Spinal cord (tissue), 10 donors: ENCODE results near the gene AP3S2. TPM values are rescaled to one million over a fixed set of nuclear protein-coding genes. Genes with fewer than 3 reads are reported as not detected.
"Not testable (repeated sequence)": the region's sequence is repeated elsewhere in the genome, so short reads cannot be mapped to it uniquely, and the experiment has no call there.

Source experiments
- DNase-seq, 6 donors: peaks; one replicate each; pipeline versions ENCODE4 v3.0.0 to v3.0.0-alpha.2; 2013 to 2015; ENCODE audit warnings: low spot score in 6 of 6, low read depth in 4 of 6
- H3K27ac ChIP-seq: one replicate; pipeline ENCODE4 v1.5.1; 2013; ENCODE audit warnings: low read depth, low read length, control low read depth
- H3K27me3 ChIP-seq: one replicate; pipeline ENCODE4 v1.6.1; 2013; ENCODE audit warnings: low read length; ENCODE audit not compliant: control insufficient read depth, insufficient read depth
- H3K36me3 ChIP-seq: one replicate; pipeline ENCODE4 v1.6.1; 2013; ENCODE audit warnings: low read length; ENCODE audit not compliant: control insufficient read depth, insufficient read depth
- H3K4me1 ChIP-seq: one replicate; pipeline ENCODE4 v1.6.1; 2013; ENCODE audit warnings: low read length; ENCODE audit not compliant: control insufficient read depth, insufficient read depth
- H3K4me3 ChIP-seq: one replicate; pipeline ENCODE4 v1.5.1; 2013; ENCODE audit warnings: low read depth, low read length, control low read depth
- H3K9me3 ChIP-seq: one replicate; pipeline ENCODE4 v1.6.1; 2013; ENCODE audit warnings: low read length; ENCODE audit not compliant: control insufficient read depth, insufficient read depth
- WGBS: methylation state at CpG from one replicate; pipeline ENCODE4 v1.1.5; 2013; ENCODE audit warnings: missing lambda C conversion rate; ENCODE audit not compliant: insufficient coverage; 5-methylcytosine and 5-hydroxymethylcytosine counted together
- polyA plus RNA-seq, 2 donors: library from polyadenylated mRNA; unstranded; fragments of 120-200 nt; gene quantifications; one replicate each; pipeline ENCODE4 v1.2.1, GENCODE V29; 2013; ENCODE audit not compliant: insufficient read length in 2 of 2
- total RNA-seq, 2 donors: library from RNA; depleted of rRNA in 1 of 2; stranded (reverse); fragments of 120-200 nt in 1 of 2; fragments of >200 nt in 1 of 2; gene quantifications; one replicate each; pipeline versions ENCODE4 v1.2.3 to v1.2.4, GENCODE V29; 2013 to 2014
- donor health status: healthy.

AP3S2 gene
- total and polyA plus RNA-seq, 4 donors = 43.6 to 66.0 (median 48.8) TPM

DNA sequence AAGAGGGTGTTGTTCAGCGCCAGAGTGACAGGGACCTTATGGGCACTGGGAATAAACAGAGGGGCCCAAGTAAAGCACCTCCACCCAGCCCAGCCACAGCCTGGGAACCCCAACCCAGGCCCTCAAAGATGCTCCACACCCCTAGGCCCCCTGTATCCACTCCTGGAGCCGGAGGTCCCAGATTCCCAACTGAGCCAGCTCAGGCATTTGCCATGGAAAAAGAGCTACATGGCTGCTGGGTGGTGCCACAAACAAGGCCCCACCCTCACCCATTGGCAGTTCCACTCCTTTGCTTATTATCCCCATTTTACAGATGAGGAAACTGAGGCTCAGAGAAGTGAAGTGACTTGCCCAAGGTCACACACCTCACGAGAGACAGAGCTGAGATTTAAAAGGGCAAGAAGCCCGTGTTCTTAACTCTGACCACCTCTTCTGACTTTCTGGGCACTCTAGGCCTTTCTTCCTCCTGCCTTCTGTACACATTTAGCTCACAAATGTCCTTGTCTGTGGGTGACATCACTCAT is 96.1 kb downstream of the AP3S2 start:
- Histone ChIP-seq H3K4me1 (no peaks in the 10 kb centered on the region), H3K9me3 (no peaks in the 10 kb centered on the region), H3K4me3 (no peak overlapping the region), H3K27ac (no peak overlapping the region), H3K36me3 (no peaks in the 10 kb centered on the region), H3K27me3 (no peaks in the 10 kb centered on the region)
- no peak for DNase-seq
- WGBS = 91% methylated on average over 4 of the region's 4 CpGs

DNA sequence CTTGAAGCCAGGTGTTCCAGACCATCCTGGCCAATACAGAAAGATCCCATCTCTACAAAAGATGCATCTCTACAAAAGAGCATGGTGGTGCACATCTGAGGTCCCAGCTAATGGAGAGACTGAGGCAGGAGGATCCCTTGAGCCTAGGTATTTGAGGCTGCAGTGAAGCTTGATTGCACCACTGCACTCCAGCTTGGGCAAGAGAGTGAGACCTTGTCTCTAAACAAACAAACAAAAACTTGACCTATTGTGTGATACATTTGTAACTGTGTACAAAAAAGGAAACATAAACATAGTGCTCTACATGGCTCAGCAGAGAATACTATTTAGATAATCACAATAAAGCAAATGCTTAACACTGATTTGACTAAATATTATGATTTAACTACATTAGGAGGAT is 97.8 kb downstream of the AP3S2 start:
- Histone ChIP-seq H3K27me3 (no peaks in the 10 kb centered on the region), H3K4me1 (no peaks in the 10 kb centered on the region), H3K4me3 (no peak overlapping the region), H3K36me3 (no peaks in the 10 kb centered on the region), H3K9me3 (no peaks in the 10 kb centered on the region), H3K27ac (no peak overlapping the region)
- no peak for DNase-seq

DNA sequence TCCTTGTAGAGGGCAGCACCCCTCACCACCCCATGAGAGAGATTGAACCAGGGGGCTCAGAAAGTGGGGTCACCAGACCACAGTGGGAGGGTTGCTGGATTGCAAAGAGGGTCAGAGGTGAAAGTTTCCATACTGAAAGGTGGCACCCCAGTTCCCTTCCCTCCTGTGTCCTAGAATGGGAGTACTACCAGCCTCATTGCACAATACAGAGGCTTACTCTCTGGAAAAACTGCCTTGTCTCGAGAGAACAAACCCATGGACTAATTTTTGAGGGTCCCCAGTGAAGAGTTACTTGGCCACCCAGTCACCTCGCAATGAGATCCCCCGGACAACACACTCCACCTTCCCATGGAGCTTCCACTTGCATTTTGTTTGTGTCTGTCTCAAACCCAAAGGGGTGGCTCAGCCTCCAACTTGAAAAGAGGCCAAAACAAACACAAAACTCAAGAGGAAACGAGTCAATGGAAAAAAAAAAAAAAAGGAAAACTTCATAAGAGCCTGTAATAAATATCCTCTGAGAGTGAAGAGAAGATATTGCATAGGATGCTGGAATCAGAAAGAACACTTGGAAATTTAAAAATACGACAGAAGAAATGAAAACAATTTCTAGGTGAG is 99.1 kb downstream of the AP3S2 start:
- no peak overlapping the region for H3K27ac ChIP-seq
- no peaks in the 10 kb centered on the region for H3K36me3 ChIP-seq
- no peak overlapping the region for H3K4me3 ChIP-seq
- peak in 1 of 6 donors; percentile 51 for DNase-seq
- no peaks in the 10 kb centered on the region for H3K4me1 ChIP-seq
- H3K27me3 ChIP-seq = no peaks in the 10 kb centered on the region
- 69% methylated on average over 4 of the region's 5 CpGs for WGBS
- no peaks in the 10 kb centered on the region for H3K9me3 ChIP-seq

DNA sequence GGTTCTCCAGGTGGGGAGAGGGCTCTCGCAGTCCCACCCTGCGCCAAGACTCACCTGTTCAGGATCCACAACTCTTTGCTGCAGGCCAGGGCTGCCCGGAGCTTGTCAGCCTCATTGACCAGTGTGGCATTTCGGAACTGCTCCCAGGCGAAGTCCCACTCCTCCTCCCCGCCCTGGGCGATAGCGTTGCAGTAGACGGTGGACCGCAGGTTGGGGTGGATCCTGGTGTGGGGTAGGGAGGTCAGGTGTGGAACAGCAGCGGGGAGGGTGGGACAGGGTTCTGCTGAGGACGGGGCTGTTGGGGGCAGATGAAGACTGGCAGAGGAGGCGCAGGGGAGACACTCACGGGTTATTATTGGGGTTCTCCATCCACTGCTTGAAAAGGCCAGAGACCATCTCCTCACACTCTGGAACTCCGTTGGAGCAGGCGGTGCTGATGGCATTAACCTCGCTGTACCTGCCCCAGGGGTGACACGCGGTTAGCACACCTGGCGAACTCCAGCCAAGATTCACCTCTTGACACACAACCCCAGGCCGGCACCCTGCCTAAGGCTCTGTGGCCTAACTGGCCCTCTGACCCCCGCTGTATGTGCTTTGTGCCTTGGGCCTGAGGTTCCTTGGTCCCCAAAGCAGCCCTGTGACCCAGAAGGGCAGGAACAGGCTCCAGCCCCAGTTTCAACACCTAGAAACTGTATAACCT is 101.5 kb downstream of the AP3S2 start:
- no peak overlapping the region for H3K27ac ChIP-seq
- no peaks in the 10 kb centered on the region for H3K9me3 ChIP-seq
- no peak for DNase-seq
- whole genome bisulfite sequencing = 93% methylated on average over 20 of the region's 22 CpGs
- no peaks in the 10 kb centered on the region for H3K27me3 ChIP-seq
- no peaks in the 10 kb centered on the region for H3K4me1 ChIP-seq
- no peaks in the 10 kb centered on the region for H3K36me3 ChIP-seq
- no peak overlapping the region for H3K4me3 ChIP-seq

DNA sequence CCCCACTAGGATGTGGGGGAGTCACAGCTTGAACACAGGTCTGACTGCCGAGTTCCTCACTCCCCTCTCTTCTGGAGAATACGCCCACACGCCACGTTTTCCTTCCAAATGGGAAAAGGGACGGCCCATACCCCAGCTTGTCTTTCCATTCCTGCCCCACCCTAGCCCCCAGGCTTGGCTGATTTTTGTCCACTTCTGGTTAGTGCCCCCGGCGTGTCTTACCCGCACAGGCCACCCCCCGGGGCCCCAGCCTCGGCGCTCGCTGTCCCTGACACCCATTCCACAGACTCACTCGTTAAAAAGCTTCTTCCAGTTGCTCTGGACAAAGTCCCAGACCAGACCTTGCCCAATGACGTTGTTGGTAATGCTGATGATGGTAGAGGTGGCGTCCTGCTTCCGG is 103.1 kb downstream of the AP3S2 start:
- Histone ChIP-seq H3K4me3 (no peak overlapping the region), H3K9me3 (no peaks in the 10 kb centered on the region), H3K4me1 (no peaks in the 10 kb centered on the region), H3K27me3 (no peaks in the 10 kb centered on the region), H3K36me3 (no peaks in the 10 kb centered on the region), H3K27ac (no peak overlapping the region)
- no peak for DNase-seq
- 86% methylated on average over 12 of the region's 16 CpGs for WGBS

DNA sequence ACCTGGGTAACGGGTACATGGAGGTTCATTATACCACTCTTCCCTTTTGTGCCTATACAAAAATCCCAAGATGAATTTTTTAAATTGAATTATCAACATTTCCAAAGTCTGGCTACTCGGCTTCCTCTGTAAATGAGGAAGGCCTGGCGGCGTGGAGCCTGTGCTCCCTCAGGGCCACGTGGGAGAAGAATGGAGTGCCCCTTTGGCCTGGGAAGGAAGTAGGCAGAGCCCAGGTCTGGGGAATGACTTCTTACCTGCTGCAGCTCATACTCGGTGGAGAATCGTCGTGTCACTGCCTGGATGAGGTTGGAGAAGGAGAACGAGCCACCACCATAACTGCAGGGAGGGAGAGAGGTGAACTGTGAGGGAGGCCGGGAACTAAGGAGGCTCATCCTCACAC is 103.6 kb downstream of the AP3S2 start:
- Histone ChIP-seq H3K27me3 (no peaks in the 10 kb centered on the region), H3K27ac (no peak overlapping the region), H3K9me3 (no peaks in the 10 kb centered on the region), H3K36me3 (no peaks in the 10 kb centered on the region), H3K4me3 (no peak overlapping the region), H3K4me1 (no peaks in the 10 kb centered on the region)
- WGBS = 93% methylated on average over 3 of the region's 10 CpGs
- no peak for DNase-seq

DNA sequence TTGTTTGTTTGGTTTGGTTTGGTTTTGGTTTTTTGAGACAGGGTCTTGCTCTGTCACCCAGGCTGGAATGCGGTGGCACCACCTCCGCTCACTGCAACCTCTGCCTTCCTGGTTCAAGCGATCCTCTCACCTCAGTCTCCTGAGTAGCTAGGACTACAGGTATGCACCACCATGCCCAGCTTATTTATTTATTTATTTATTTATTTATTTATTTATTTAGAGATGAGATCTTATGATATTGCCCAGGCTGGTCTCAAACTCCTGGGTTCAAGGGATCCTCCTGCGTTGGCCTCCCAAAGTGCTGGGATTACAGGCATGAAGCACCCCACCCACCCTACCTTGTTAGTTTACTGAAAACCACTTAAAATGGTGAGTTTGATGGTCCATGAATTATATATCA is 105.2 kb downstream of the AP3S2 start:
- DNase-seq, H3K4me3 ChIP-seq, H3K4me1 ChIP-seq, H3K27ac ChIP-seq, H3K27me3 ChIP-seq, H3K36me3 ChIP-seq, H3K9me3 ChIP-seq: not testable (repeated sequence)
- no CpG with 5 or more reads among the region's 4 CpGs for WGBS

DNA sequence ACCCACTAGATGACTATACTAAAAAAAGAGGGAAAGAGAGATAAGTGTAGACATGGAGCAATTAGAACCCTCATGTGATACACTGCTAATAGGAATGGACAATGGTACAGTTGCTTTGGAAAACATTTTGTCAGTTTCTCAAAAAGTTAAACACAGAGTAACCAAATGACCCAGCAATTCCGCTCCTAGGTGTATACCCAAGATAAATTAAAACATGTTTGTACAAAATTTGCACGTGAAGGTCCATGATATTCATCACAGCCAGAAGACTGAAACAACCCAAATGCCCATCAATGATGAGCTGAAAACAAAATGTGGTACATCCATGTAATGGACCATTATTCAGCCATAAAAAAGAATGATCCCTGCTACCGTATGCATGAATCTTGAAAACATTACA is 105.8 kb downstream of the AP3S2 start:
- 90% methylated on average over 2 of the region's 3 CpGs for WGBS
- H3K4me3 ChIP-seq = no peak overlapping the region
- DNase-seq = no peak
- H3K9me3 ChIP-seq = no peaks in the 10 kb centered on the region
- no peaks in the 10 kb centered on the region for H3K36me3 ChIP-seq
- no peaks in the 10 kb centered on the region for H3K27me3 ChIP-seq
- no peaks in the 10 kb centered on the region for H3K4me1 ChIP-seq
- H3K27ac ChIP-seq = no peak overlapping the region

DNA sequence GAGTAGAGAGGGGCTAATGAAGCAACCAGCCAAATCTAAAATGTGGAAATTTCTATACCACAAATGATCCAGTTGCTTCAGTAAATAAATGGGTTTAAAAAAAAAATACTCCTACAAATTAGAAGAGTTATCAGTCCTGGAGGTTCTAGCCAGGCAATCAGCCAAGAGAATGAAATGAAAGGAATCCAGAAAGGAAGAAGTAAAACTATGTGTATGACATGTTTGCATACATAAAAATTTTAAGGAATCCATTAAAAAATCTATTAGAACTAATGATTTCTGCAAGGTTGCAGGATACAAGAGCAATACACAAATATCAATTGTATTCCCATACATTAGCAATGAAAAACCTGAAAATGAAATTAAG is 108.0 kb downstream of the AP3S2 start:
- H3K27me3 ChIP-seq = no peaks in the 10 kb centered on the region
- no peak for DNase-seq
- H3K4me3 ChIP-seq = no peak overlapping the region
- no peaks in the 10 kb centered on the region for H3K9me3 ChIP-seq
- H3K27ac ChIP-seq = no peak overlapping the region
- no peaks in the 10 kb centered on the region for H3K4me1 ChIP-seq
- no peaks in the 10 kb centered on the region for H3K36me3 ChIP-seq

DNA sequence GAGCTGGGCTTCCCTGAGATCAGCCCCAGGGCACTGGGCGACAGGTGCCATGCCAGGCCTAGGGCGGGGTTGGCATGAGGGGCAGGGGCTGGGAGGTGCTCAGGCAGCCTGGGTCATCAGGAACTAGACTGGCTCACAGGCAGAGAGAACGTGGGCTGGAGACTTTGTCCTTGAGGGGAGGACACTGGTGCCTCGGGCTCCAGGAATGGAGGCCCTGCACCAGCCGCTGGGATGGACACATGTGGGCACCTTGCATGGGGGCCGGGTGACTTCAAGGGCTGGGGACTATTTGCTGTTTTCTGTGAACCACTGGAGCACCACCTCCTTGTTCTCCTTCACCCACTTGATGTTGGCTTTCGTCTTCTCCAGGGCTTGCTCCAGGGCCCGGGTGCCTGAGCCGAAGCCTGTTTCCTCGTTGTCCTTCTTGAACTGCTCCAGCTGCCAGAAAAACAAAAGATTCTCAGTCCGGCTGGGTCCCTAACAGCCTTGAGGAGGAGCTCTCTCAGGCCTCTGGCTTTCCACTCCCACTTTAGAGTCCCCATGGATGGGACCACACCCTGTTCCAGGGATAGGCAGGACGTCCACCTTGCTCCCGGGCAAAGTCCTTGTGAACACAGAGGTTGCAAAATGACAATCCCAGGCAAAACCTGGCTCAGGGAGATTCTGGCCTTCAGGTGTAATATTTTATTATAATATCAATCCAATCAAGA is 108.6 kb downstream of the AP3S2 start:
- Histone ChIP-seq H3K9me3 (no peaks in the 10 kb centered on the region), H3K27me3 (no peaks in the 10 kb centered on the region), H3K27ac (no peak overlapping the region), H3K36me3 (no peaks in the 10 kb centered on the region), H3K4me3 (no peak overlapping the region), H3K4me1 (no peaks in the 10 kb centered on the region)
- no peak for DNase-seq
- WGBS = 77% methylated on average over 11 of the region's 13 CpGs
